T-helper 17 cell (primary cell): ENCODE results near the gene TSGA10IP. TPM values are rescaled to one million over a fixed set of nuclear protein-coding genes. Genes with fewer than 3 reads are reported as not detected.
"Not testable (repeated sequence)": the region's sequence is repeated elsewhere in the genome, so short reads cannot be mapped to it uniquely, and the experiment has no call there.

Source experiments
- ATAC-seq: fragments of 150-1000 bp; cut with Tn5 transposase; 2 replicates; pipeline ENCODE4 v1.10.0; 2021; ENCODE audit warnings: mild to moderate bottlenecking, moderate library complexity
- DNase-seq, 3 donors: peaks; one replicate each; pipeline versions ENCODE4 v3.0.0 to v3.0.0-alpha.2; 2020 to 2021
- H3K9me3 ChIP-seq: one replicate; pipeline ENCODE4 v1.7.0; 2013; ENCODE audit warnings: low read length, mild to moderate bottlenecking; ENCODE audit not compliant: control insufficient read depth, poor library complexity, severe bottlenecking
- H3K27ac Mint-ChIP-seq: one replicate; pipeline ENCODE4 v1.8.0; 2022; ENCODE audit warnings: mild to moderate bottlenecking, moderate library complexity, mixed read lengths
- H3K27me3 Mint-ChIP-seq: one replicate; pipeline ENCODE4 v1.8.0; 2022; ENCODE audit warnings: mixed read lengths
- H3K36me3 Mint-ChIP-seq: one replicate; pipeline ENCODE4 v1.8.0; 2022; ENCODE audit warnings: low read depth, mixed read lengths
- H3K4me1 Mint-ChIP-seq: one replicate; pipeline ENCODE4 v1.8.0; 2022; ENCODE audit warnings: mild to moderate bottlenecking, mixed read lengths
- H3K4me3 Mint-ChIP-seq: one replicate; pipeline ENCODE4 v1.8.0; 2022; ENCODE audit warnings: mild to moderate bottlenecking, moderate library complexity, mixed read lengths
- total RNA-seq, 4 donors: library from RNA in 2 of 4; stranded (reverse) in 2 of 4; gene quantifications; one replicate each; pipeline ENCODE4 v1.2.3 and lab custom pipeline; 2022 to 2026

Gene TSGA10IP
- total RNA-seq, 2 donors from 2014 or later = not detected

DNA sequence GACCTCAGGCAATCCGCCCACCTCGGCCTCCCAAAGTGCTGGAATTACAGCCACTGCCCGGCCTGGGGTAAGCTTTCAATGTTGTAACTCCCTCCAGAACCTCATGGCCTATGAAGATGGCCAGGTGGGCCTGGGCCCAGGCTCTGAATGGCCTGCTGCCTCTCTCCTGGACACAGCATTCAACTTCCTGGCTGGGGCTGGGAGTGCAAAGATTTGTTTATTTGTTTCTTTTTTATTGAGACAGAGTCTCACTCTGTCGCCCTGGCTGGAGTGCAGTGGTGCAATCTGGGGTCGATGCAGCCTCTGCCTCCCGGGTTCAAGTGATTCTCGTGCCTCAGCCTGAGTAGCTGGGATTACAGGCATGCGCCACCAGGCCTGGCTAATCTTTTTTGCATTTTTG is 513 bp upstream of the TSGA10IP start:
- no peaks in the 10 kb centered on the region for H3K9me3 ChIP-seq
- peaks cover 5% of the 10 kb centered on the region for H3K36me3 Mint-ChIP-seq
- H3K27ac Mint-ChIP-seq = no peak overlapping the region
- peaks cover 6% of the 10 kb centered on the region for H3K4me1 Mint-ChIP-seq
- H3K4me3 Mint-ChIP-seq = no peak overlapping the region
- H3K27me3 Mint-ChIP-seq = no peaks in the 10 kb centered on the region
- DNase-seq (no peak), ATAC-seq (no peak)

DNA sequence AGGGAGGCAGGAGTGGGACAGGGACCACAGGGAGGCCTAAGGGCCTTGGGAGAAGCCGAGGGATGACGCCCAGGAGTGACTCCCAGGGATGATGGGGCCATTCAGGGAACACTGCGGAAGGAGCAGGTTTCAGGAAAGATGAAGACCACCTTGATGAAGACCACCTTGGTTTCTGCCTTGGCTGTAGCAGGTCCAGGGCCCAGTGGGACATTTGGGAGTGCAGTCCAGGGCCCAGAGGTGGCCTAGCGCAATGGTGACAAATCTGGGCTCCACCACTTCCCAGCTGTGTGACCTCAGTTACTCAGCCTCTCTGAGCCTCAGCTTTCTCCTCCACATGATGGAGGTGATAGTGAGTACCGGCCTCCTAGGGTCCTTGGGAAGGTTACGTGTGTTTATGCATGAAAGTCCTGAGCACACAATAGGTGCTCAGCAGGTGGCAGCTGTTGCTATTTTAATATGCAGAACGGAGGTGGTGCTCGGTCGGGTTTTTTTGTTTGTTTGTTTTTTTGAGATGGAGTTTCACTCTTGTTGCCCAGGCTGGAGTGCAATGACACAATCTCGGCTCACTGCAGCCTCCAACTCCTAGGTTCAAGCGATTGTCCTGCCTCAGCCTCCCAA is 770 bp downstream of the TSGA10IP start:
- peaks cover 6% of the 10 kb centered on the region for H3K4me1 Mint-ChIP-seq
- no peaks in the 10 kb centered on the region for H3K27me3 Mint-ChIP-seq
- DNase-seq (no peak), ATAC-seq (no peak)
- no peak overlapping the region for H3K4me3 Mint-ChIP-seq
- H3K36me3 Mint-ChIP-seq = peaks cover 5% of the 10 kb centered on the region
- no peak overlapping the region for H3K27ac Mint-ChIP-seq
- no peaks in the 10 kb centered on the region for H3K9me3 ChIP-seq

DNA sequence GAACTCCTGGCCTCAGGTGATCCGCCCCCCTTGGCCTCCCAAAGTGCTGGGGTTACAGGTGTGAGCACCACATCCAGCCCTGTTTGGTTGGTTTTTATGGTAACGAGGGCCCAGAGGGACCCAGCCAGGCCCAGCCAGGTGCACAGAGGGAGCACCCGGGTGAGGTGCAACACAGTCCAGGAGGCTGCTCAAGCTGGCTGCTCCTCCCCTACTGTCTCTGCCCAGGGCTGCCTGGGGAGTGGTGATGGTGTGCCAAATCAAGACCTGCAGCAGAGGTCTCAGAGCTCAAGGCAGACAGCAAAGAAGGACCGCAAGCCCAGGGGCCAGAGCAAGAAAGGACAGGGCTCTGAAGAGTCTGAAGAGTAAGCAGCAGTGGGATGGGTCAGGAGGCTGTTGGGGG is 1.4 kb downstream of the TSGA10IP start:
- Mint-ChIP-seq H3K36me3 (no peaks in the 10 kb centered on the region), H3K27me3 (no peaks in the 10 kb centered on the region), H3K27ac (no peak overlapping the region), H3K4me1 (peaks cover under 1% of the 10 kb centered on the region), H3K4me3 (no peak overlapping the region)
- ATAC-seq = no peak
- DNase-seq = no peak
- no peaks in the 10 kb centered on the region for H3K9me3 ChIP-seq

DNA sequence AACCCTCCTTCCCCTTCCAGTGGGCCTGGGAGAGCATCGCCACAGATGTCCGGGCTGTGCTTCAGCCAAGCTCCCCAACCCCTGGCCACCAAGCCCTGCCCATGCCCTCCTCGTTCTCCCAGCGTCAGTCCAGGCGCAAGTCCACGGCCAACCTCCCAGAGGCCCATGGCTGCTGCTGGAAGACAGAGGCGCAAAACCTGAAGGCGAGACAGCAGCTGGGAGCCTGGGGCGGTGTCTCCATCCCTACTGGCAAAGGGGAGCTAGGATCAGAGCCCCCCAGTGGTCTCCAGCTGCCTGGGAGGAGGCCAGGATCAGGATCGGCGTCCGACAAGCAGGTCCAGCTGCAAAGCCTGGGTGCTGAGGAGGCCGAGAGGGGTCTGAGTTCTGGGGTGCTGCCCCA is 1.9 kb downstream of the TSGA10IP start:
- Mint-ChIP-seq H3K4me1 (no peaks in the 10 kb centered on the region), H3K27ac (no peak overlapping the region), H3K36me3 (no peaks in the 10 kb centered on the region), H3K4me3 (no peak overlapping the region), H3K27me3 (no peaks in the 10 kb centered on the region)
- no peaks in the 10 kb centered on the region for H3K9me3 ChIP-seq
- ATAC-seq (no peak), DNase-seq (no peak)

DNA sequence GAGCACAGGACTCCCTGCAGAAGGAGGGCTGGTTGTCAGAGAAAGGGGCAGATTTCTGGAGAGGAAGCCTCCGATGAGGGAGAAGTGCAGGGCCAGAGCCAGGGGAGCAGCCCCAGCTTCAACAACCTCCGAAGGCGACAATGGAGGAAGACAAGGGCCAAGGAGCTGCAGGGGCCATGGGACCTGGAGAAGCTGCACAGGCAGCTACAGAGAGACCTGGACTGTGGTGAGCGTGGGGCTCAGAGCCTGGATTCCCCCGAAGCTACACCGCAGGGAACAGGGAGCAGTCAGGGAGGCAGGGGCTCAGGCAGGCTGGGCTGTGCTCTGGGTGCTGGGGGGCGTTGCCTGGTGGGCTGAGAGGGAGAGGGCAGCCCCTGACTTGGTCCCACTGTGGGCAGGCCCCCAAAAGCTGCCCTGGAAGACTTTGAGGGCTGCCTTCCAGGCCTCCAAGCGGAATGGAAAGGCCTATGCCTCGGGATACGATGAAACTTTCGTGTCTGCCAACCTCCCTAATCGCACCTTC is 2.4 kb downstream of the TSGA10IP start:
- no peak overlapping the region for H3K4me3 Mint-ChIP-seq
- DNase-seq (no peak), ATAC-seq (no peak)
- H3K27ac Mint-ChIP-seq = no peak overlapping the region
- H3K9me3 ChIP-seq = no peaks in the 10 kb centered on the region
- no peaks in the 10 kb centered on the region for H3K27me3 Mint-ChIP-seq
- no peaks in the 10 kb centered on the region for H3K4me1 Mint-ChIP-seq
- H3K36me3 Mint-ChIP-seq = no peaks in the 10 kb centered on the region

DNA sequence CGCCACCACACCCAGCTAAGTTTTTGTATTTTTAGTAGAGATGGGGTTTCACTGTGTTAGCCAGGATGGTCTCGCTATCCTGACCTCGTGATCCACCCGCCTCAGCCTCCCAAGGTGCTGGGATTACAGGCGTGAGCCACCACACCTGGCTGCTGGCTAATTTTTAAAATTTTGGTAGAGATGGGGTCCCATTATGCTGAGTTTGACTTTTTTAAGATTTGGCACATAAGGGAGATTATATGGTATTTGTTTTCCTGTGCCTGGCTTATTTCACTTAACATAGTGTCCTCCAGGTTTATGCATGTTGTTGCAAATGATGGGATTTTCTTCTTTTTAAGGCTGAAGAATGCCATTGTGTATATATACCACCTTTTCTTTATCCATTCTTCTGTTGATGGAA is 5.4 kb downstream of the TSGA10IP start:
- not testable (repeated sequence) for H3K4me1 Mint-ChIP-seq, H3K9me3 ChIP-seq, ATAC-seq, H3K27ac Mint-ChIP-seq, DNase-seq, H3K4me3 Mint-ChIP-seq, H3K27me3 Mint-ChIP-seq, H3K36me3 Mint-ChIP-seq

DNA sequence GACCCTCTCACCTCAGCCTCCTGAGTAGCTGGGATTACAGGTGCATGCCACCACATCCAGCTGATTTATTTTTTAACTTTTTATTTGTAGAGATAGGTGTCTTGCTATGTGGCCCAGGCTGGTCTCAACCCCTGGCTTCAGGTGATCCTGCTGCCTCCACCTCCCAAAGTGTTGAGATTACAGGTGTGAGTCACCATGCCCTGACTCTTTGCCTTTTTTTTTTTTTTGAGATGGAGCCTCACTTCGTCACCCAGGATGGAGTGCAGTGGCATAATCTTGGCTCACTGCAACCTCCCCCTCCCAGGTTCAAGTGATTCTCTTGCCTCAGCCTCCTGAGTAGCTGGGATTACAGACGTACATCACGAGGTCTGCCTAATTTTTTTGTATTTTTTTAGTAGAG is 6.4 kb downstream of the TSGA10IP start:
- not testable (repeated sequence) for H3K9me3 ChIP-seq, DNase-seq, H3K4me3 Mint-ChIP-seq, ATAC-seq, H3K27ac Mint-ChIP-seq, H3K4me1 Mint-ChIP-seq, H3K36me3 Mint-ChIP-seq, H3K27me3 Mint-ChIP-seq

DNA sequence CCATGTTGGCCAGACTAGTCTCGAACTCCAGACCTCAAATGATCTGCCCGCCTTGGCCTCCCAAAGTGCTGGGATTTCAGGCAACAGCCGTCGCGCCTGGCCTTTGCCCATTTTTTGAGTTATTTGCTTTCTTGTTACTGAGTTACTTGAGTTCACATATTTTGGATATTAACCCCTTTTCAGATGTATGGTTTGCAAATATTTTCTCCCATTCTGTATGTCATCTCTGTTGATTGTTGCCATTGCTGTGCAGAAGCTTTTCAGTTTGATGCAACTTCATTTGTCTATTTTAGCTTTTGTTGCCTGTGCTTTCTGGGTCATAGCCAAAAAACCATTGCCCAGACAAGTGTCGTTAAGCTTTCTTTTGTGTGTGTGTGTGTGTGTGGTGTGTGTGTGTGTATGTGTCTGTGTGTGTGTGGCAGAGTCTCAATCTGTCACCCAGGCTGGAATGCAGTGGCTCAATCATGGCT is 6.8 kb downstream of the TSGA10IP start:
- no peak for DNase-seq
- no peak for ATAC-seq
- H3K4me3 Mint-ChIP-seq = no peak overlapping the region
- no peaks in the 10 kb centered on the region for H3K9me3 ChIP-seq
- no peak overlapping the region for H3K27ac Mint-ChIP-seq
- H3K27me3 Mint-ChIP-seq = no peaks in the 10 kb centered on the region
- H3K36me3 Mint-ChIP-seq = no peaks in the 10 kb centered on the region
- H3K4me1 Mint-ChIP-seq = peaks cover 5% of the 10 kb centered on the region

DNA sequence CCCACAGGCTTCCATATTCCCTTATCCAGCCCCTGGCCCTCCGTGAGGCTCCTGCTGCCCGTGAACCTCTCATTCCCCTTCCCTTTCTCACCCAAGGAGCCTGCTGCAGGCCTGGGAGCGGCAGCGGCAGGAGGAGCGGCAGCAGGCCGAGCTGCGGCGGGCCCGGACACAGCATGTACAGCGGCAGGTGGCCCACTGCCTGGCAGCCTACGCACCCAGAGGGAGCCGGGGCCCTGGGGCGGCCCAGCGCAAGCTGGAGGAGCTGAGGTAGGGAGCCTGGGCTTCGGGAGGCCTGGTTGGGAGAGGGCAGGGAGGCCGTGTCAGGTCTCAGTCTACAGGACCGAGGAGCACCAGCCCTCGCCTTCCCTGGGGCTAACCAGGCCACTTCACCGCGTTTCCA is 8.2 kb downstream of the TSGA10IP start:
- ATAC-seq = no peak
- H3K4me3 Mint-ChIP-seq = no peak overlapping the region

DNA sequence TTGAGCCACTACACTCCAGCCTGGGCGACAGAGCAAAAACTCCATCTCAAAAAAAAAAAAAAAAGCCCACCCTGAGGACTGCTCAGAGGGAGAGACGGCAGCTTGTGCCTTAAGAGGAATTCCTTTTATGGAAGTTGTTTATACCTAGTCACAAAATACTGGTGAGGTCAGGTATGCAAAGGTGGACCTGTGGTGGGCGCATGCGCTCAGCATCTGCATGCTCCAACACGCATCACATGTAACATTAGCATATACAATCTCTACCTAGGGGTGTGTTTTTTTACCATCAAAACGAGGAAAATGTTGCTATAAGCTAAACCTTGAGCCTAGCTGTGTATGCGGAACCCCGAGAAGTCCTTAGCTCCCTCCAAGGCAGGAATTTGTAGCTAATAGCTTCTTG is 9.5 kb downstream of the TSGA10IP start:
- no peak for ATAC-seq
- Mint-ChIP-seq H3K4me1 (peaks cover 5% of the 10 kb centered on the region), H3K4me3 (no peak overlapping the region), H3K36me3 (no peaks in the 10 kb centered on the region), H3K27me3 (no peaks in the 10 kb centered on the region), H3K27ac (no peak overlapping the region)
- no peaks in the 10 kb centered on the region for H3K9me3 ChIP-seq
- no peak for DNase-seq

More for the DNA sequence above, 8.2 kb downstream of the TSGA10IP start:
- no peaks in the 10 kb centered on the region for H3K9me3 ChIP-seq
- DNase-seq = no peak
- Mint-ChIP-seq H3K27me3 (no peaks in the 10 kb centered on the region), H3K36me3 (no peaks in the 10 kb centered on the region), H3K27ac (no peak overlapping the region), H3K4me1 (peaks cover 5% of the 10 kb centered on the region)

DNA sequence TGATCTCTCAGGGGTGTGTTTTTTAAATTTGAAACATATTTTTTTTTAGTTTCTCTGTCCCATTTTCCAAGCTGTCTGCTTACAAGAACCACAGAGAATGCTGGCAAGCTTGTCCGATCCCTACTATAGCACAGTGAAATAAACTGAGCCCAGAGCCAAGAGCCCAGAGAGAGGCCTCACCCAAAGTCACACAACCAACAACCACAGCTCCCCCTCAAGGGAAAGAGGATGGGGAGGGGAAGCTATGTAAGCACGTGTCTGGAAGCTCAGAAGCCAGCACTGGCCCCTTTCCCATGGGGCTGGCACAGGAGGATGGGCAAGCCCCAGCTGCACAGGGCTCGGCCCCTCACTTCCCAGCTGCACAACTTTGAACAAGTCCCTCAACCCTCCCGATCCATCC is 13.0 kb downstream of the TSGA10IP start:
- Mint-ChIP-seq H3K36me3 (peaks cover 11% of the 10 kb centered on the region), H3K27ac (peak overlapping the region; percentile 62), H3K4me3 (no peak overlapping the region), H3K27me3 (no peaks in the 10 kb centered on the region), H3K4me1 (peaks cover 24% of the 10 kb centered on the region)
- DNase-seq (no peak), ATAC-seq (no peak)
- no peaks in the 10 kb centered on the region for H3K9me3 ChIP-seq

DNA sequence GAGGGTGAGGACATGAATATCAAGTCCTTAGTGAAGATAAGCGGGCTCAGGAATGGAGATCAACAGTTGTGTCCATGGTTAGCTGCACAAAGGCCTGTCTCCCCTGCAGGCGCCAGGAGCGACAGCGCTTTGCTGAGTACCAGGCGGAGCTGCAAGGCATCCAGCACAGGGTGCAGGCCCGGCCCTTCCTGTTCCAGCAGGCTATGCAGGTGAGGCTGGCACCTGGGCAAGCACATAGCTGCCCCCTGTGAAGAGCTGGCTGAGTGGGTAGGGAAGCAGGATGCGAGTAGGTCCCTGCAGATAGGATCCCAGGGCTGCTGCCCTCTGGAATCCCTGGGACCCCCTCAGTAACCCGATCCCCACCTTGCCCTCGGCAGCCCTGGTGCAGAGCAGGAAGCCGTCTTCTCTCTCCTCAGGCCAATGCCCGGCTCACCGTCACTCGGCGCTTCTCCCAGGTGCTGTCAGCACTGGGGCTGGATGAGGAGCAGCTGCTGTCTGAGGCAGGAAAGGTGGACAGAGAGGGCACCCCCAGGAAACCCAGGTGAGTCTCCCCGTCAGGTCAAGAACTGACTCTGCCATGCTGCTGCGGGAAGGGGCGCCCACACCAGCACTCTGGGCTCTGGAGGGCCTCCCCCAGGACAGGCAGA is 13.6 kb downstream of the TSGA10IP start:
- Mint-ChIP-seq H3K36me3 (peaks cover 11% of the 10 kb centered on the region), H3K27ac (peak overlapping the region; percentile 62), H3K27me3 (no peaks in the 10 kb centered on the region), H3K4me3 (peak overlapping the region; percentile 21), H3K4me1 (peaks cover 24% of the 10 kb centered on the region)
- no peaks in the 10 kb centered on the region for H3K9me3 ChIP-seq
- no peak for ATAC-seq
- DNase-seq = no peak

DNA sequence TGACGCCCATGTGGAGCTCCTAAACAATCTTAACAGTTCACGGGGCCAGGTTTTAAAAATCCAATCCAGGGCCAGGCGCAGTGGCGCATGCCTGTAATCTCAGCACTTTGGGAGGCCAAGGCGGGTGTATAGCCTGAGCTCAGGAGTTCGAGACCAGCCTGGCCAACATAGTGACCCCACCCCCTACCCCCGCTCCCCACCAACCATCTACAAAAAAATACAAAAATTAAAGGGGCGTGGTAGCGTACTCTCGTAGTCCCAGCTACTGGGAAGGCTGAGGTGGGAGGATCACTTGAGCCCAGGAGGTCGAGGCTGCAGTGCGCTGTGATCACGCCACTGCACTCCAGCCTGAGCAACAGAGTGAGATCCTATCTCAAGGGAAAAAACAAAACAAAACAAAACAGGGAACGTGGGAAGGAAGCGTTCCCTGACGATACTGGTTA is 15.6 kb downstream of the TSGA10IP start:
- no peak for ATAC-seq
- H3K9me3 ChIP-seq = no peaks in the 10 kb centered on the region
- peak overlapping the region; percentile 99 for H3K27ac Mint-ChIP-seq
- no peak for DNase-seq
- no peaks in the 10 kb centered on the region for H3K27me3 Mint-ChIP-seq
- H3K4me1 Mint-ChIP-seq = peaks cover 28% of the 10 kb centered on the region
- H3K36me3 Mint-ChIP-seq = peaks cover 11% of the 10 kb centered on the region
- H3K4me3 Mint-ChIP-seq = peak overlapping the region; percentile 97
